Loucy (cell line): ENCODE results near the gene ACTL7B.

Experiments used
- H2AFZ ChIP-seq: fragments of 200-600 bp; sonication (generic); 2 replicates; pipeline ENCODE4 v1.6.0; 2016; ENCODE audit warnings: antibody characterized with exemption, mild to moderate bottlenecking, low read length, moderate library complexity
- H3F3A ChIP-seq: fragments of 200-600 bp; 2 replicates; pipeline ENCODE4 v1.6.0; 2016; ENCODE audit warnings: antibody characterized with exemption, low read depth, mild to moderate bottlenecking
- H3K27me3 ChIP-seq: fragments of 200-600 bp; sonication (generic); 2 replicates; pipeline ENCODE4 v1.6.1; 2014; ENCODE audit warnings: low read length, mild to moderate bottlenecking; ENCODE audit not compliant: insufficient read depth, poor library complexity, severe bottlenecking
- H3K36me3 ChIP-seq: fragments of 200-600 bp; sonication (generic); 2 replicates; pipeline ENCODE4 v1.6.1; 2016; ENCODE audit warnings: low read length; ENCODE audit not compliant: insufficient read depth
- H3K4me1 ChIP-seq: fragments of 200-600 bp; sonication (generic); 2 replicates; pipeline ENCODE4 v1.5.1; 2014; ENCODE audit warnings: low read length, mild to moderate bottlenecking; ENCODE audit not compliant: insufficient read depth, poor library complexity, severe bottlenecking
- H3K4me2 ChIP-seq: fragments of 200-600 bp; sonication (generic); 2 replicates; pipeline ENCODE4 v1.6.0; 2014; ENCODE audit warnings: antibody characterized with exemption, low read length, low read depth, mild to moderate bottlenecking; ENCODE audit not compliant: poor library complexity, severe bottlenecking
- H3K4me3 ChIP-seq: fragments of 200-600 bp; sonication (generic); 2 replicates; pipeline ENCODE4 v1.5.1; 2014; ENCODE audit warnings: low read length, mild to moderate bottlenecking, mixed read lengths; ENCODE audit not compliant: poor library complexity, severe bottlenecking
- H3K79me2 ChIP-seq: fragments of 200-600 bp; sonication (generic); 2 replicates; pipeline ENCODE4 v1.6.1; 2014; ENCODE audit warnings: low read length; ENCODE audit not compliant: insufficient read depth
- H3K9ac ChIP-seq: fragments of 200-600 bp; sonication (generic); 2 replicates; pipeline ENCODE4 v1.6.0; 2014; ENCODE audit warnings: mild to moderate bottlenecking, low read depth, low read length, moderate library complexity; ENCODE audit not compliant: poor library complexity, severe bottlenecking
- H3K9me2 ChIP-seq: fragments of 200-600 bp; sonication (generic); replicated peaks from 2 replicates; pipeline ENCODE4 v1.6.1; 2016; ENCODE audit warnings: low read depth, low read length, mixed read lengths
- H3K9me3 ChIP-seq: fragments of 200-600 bp; sonication (generic); 2 replicates; pipeline ENCODE4 v1.6.1; 2014; ENCODE audit warnings: mild to moderate bottlenecking, antibody characterized with exemption, low read length, low read depth; ENCODE audit not compliant: insufficient read depth
- H4K20me1 ChIP-seq: fragments of 200-600 bp; sonication (generic); 2 replicates; pipeline ENCODE4 v1.6.0; 2014; ENCODE audit warnings: antibody characterized with exemption, low read length, mild to moderate bottlenecking; ENCODE audit not compliant: insufficient read depth, poor library complexity, severe bottlenecking
- CTCF ChIP-seq: fragments of 200-600 bp; sonication (generic); conservative IDR thresholded peaks from 2 replicates; pipeline ENCODE4 v1.5.1; 2014; ENCODE audit warnings: mild to moderate bottlenecking, antibody characterized with exemption, low read length
- EZH2phosphoT487 ChIP-seq: fragments of 200-600 bp; IDR thresholded peaks from 2 replicates; pipeline ENCODE4 v1.6.1; 2018; ENCODE audit warnings: antibody characterized with exemption, mild to moderate bottlenecking, moderate library complexity, borderline replicate concordance

The ACTL7B gene

GRCh38 chr9:108836781-108837180 is 19.0 kb downstream of the ACTL7B start:
- H3K79me2 ChIP-seq, result no peaks in the 10 kb centered on the region
- no peaks in the 10 kb centered on the region for H3K9me3 ChIP-seq

GRCh38 chr9:108836319-108836718 is 19.5 kb downstream of the ACTL7B start:
- Histone ChIP-seq H3K4me2 (no peak overlapping the region), H3K4me1 (peaks cover 12% of the 10 kb centered on the region), H4K20me1 (no peaks in the 10 kb centered on the region), H3K36me3 (no peaks in the 10 kb centered on the region), H3K9me2 (no peaks in the 10 kb centered on the region), H3K9me3 (no peaks in the 10 kb centered on the region), H3K27me3 (no peaks in the 10 kb centered on the region), H3K9ac (no peak overlapping the region), H3K4me3 (no peak overlapping the region), H3F3A (no peaks in the 10 kb centered on the region), H2AFZ (no peak overlapping the region), H3K79me2 (no peaks in the 10 kb centered on the region)
- TF ChIP-seq EZH2phosphoT487 (no peak), CTCF (no peak)

More at GRCh38 chr9:108836781-108837180, 19.0 kb downstream of the ACTL7B start:
- H3K9me2 ChIP-seq, result no peaks in the 10 kb centered on the region
- no peaks in the 10 kb centered on the region for H3K36me3 ChIP-seq
- H3K27me3 ChIP-seq, result no peaks in the 10 kb centered on the region
- TF ChIP-seq CTCF, result no peak
- no peak for TF ChIP-seq EZH2phosphoT487
- no peaks in the 10 kb centered on the region for H3F3A ChIP-seq
- H3K9ac ChIP-seq, result no peak overlapping the region
- peaks cover 12% of the 10 kb centered on the region for H3K4me1 ChIP-seq
- no peak overlapping the region for H3K4me3 ChIP-seq
- H4K20me1 ChIP-seq, result no peaks in the 10 kb centered on the region
- no peak overlapping the region for H2AFZ ChIP-seq
- no peak overlapping the region for H3K4me2 ChIP-seq

- Histone ChIP-seq H3K4me1 (peaks cover 12% of the 10 kb centered on the region), H3K27me3 (no peaks in the 10 kb centered on the region), H3K9me3 (no peaks in the 10 kb centered on the region), H3K36me3 (no peaks in the 10 kb centered on the region), H4K20me1 (no peaks in the 10 kb centered on the region), H3K4me2 (no peak overlapping the region), H3K4me3 (no peak overlapping the region), H2AFZ (no peak overlapping the region), H3K9ac (no peak overlapping the region), H3F3A (no peaks in the 10 kb centered on the region), H3K9me2 (no peaks in the 10 kb centered on the region), H3K79me2 (no peaks in the 10 kb centered on the region)
- no peak for TF ChIP-seq EZH2phosphoT487
These were observed 20.0 kb downstream of the ACTL7B start for GRCh38 chr9:108835831-108836230.

- Histone ChIP-seq H3K4me1 (peaks cover 12% of the 10 kb centered on the region), H3K79me2 (no peaks in the 10 kb centered on the region), H3F3A (no peaks in the 10 kb centered on the region), H2AFZ (no peak overlapping the region), H4K20me1 (no peaks in the 10 kb centered on the region), H3K9me3 (no peaks in the 10 kb centered on the region), H3K27me3 (no peaks in the 10 kb centered on the region), H3K4me2 (no peak overlapping the region), H3K4me3 (no peak overlapping the region), H3K9ac (no peak overlapping the region), H3K36me3 (no peaks in the 10 kb centered on the region), H3K9me2 (no peaks in the 10 kb centered on the region)
- TF ChIP-seq CTCF (no peak), EZH2phosphoT487 (no peak)
These were observed 20.7 kb downstream of the ACTL7B start for GRCh38 chr9:108834959-108835665.
